ENCODE measurements around the gene COL27A1. TPM values are rescaled to one million over a fixed set of nuclear protein-coding genes. Genes with fewer than 3 reads are reported as not detected.

The COL27A1 gene
- total RNA-seq, 1 donor from 2014 or later, result 0.41 TPM

DNA sequence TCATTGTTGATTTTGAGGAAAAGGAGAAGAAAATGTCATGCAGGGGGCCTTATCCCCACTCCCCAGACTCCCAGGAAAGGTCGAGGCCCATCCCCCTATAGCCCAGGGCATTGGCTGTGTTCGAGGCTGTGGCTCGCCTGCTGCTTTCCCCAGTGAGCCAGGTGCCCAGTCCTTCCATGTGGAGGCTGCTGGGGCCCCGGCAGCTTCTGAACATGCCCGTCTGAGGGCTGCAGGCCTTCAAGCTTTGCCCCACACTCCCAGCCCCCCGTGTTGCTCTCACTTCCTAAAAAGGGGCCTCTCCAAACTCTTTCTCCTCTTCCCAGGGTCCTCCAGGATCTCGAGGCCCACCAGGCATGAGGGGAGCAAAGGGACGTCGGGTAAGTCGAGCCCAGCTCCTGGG is 102.9 kb downstream of the COL27A1 start:
- DNase-seq (ENCODE audit: low spot score in 2 of 2) (no peak), FAIRE-seq (no peak)

DNA sequence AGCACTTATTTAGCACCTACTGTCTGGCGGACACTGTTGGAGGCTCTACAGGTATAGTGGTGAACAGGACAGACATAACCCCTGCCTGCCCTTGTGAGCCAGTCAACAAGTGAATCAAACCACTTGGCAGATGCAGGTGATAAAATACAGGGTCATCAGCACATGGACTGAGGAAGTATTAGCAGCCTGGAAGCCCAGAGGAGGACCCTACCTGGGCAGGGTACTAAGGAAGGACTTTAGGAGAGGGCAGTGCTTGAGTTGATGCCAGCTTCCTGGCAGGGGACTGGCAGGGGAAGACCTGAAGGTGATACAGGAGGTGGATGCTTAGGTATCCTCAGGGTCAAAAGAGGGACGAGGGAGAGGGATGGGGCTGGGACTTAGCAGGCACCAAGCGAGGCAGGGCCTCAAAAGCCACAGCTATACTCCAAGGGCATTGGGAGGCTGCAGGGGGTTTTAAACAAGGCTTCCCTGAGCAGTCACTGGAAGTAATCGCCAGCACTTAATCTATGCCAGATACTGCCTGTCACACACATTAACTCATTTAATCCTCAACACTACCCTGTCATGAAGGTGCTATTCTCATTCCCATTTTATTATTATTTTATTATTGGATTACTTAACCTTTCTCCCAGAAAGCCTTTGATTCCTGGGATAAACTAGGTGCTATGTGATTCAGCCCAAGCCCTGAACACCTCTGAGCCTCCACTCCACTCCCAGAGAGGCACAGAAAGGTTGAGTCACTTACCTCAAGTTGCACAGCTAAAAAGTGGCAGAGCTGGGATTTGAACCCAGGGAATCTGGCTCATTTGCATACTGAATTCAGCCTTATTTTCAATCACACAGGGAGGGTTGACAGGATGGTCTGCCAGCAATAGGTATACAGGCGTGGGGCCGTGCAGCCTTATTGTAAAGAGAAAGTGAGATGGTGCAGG is 103.8 kb downstream of the COL27A1 start:
- DNase-seq (ENCODE audit: low spot score in 2 of 2), result no peak

DNA sequence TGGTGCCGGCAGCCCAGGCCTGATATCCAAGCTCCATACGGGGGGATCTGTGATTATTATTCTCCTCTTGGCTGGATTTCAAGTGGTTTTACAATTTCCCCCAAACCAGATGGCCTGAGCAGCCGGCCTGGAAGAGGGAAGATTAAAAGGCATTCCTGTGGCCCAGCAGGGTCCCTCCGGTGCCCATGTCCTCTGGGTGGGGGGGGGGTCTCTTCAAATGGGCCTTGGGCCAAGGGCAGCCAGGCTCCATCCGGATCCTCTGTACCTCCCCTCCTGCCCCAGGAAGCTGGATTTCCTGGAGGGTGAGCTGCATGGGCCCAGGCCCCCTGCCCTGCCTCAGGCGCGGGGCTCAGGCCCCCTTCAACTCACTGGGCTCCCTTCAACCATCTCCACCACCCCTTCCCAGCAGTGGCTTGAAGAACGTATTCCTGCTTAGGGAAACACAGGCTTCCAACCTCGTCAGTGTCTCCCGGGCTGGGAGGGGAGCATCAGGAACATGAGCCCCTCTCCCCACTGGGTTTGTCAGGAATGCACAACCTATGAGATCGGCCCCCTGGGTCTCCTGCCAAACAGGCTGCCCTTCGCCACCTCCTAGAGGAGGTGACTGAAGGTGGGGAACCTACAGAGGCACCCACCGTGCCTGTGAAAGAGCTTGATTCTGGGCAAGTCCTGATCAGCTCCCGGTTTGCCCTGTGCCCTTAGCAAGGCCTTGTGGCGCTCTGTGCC is 104.6 kb downstream of the COL27A1 start:
- DNase-seq (ENCODE audit: low spot score in 2 of 2), result no peak
- FAIRE-seq, result no peak

More for the DNA sequence above, 103.8 kb downstream of the COL27A1 start:
- no peak for FAIRE-seq

DNA sequence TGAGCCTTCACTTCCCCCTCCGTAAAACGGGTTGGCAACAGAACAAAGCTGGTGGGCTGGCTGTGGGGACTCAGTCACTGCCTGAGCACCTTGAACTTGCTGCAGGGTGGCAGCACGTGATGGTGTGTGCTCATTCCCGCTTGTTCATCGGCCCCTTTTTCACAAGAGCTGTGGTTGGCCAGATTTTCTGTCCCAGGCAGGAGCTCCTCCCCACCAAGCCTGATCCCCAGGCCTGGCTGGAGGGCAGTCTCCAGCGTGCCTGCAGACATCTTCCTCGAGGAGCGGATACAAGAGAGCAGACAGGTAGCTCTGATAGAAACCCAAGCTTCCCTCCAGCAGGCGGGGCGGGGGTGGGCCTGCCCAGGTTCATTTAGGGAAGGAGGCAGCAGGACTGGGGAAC is 105.7 kb downstream of the COL27A1 start:
- DNase-seq (ENCODE audit: low spot score in 2 of 2) (no peak), FAIRE-seq (no peak)

DNA sequence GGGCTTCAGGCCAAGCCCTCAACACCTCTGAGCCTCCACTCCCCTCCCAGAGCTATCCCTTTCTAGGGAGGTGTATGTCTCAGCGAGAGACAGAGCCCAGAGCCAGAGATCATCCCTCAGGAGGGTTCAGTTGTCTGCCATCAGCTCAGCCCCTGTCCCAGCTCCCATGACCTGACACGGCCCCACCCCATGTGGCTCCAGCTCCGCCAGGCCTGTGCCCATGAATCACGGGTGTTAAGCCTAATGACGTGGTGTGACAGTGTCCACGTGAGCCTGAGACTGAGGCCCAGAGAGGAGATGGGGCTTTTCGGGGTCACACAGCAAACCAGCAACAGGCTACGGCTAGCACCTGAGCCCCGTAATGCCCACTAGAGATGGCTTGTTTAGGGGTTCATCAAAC is 106.7 kb downstream of the COL27A1 start:
- no peak for FAIRE-seq
- no peak for DNase-seq (ENCODE audit: low spot score in 2 of 2)

DNA sequence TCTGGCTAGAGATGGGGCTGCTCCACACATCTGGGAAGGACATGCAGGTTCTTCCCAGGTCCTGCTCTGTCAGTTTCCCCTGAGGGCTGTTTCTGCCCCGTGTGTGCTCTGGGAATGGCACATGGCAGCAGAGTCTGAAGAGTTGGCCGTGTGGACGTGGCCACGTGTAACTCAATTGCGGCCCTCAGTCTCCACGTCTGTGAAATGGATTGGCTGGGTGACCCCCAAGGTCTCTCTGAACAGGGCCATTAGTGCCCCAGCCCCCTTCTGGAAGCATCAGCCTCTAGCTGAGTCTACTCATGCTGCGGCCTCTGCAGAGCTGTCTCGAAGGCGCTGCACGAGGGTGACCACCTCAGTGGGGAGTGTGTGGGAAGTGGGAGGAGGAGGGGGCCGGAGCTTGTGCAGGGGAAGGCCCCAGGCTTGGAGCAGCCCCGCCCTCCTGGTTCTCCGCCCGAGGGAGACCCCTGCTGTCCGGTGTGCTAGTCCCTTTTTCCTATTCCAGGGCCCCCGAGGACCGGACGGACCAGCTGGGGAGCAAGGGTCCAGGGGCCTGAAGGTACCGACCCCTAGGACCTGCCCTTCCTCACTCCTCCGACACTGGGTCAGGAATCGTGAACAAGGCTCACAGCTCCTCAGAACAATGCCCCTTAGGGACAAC is 108.6 kb downstream of the COL27A1 start:
- DNase-seq (ENCODE audit: low spot score in 2 of 2), result no peak
- FAIRE-seq, result no peak

DNA sequence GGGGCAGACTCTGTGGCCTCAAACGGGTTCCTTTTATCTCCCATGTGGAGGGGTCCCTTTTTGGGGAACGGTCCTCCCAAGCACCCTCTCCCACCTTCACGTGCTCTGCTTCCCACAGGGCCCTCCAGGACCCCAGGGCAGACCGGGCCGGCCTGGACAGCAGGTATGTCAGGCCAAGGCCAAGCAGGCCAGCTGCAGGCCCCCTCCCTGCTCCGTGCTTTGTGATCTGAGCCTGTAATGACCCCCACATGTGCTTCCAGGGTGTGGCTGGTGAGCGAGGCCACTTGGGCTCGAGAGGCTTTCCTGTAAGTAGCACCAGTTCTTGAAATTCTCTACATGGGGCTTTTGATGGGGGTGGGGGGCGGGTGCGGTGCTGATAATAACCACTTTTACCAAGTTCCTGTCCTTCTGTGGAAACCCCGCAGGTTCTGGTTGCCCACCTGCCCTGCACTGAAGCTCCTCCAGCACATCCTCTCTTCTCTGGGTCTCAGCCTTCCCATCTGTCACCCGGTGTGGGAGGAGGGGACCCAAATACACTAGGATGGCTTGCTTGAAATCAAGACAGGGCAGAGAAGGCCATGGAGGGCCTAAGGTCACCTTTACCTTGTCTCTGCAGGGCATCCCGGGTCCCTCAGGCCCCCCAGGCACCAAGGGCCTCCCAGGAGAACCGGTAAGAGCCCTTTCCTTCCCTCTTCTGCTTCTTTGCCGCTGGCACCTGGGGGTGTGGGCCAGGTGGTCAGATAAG is 109.6 kb downstream of the COL27A1 start:
- FAIRE-seq (no peak), DNase-seq (ENCODE audit: low spot score in 2 of 2) (no peak)

DNA sequence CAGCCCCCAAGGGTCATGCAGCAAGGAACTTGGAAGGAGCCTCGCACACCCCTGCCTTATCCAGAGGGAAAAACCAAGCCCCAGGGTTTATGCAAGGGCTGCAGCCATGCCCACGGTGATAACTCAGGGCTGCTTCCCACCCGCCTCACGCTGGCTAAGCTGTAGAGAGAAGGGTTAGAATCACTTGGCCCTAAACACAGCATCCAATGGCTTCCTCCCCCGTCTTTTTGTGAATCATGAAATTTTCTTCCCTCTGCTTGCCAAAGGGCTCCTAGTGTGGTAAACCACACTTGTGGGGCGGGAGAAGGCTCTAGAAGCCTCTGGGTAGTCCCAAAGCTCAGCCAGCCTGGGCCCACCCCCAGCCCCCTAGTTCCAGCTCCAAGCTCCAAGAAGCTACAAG is 111.6 kb downstream of the COL27A1 start:
- DNase-seq (ENCODE audit: low spot score in 2 of 2), result no peak
- no peak for FAIRE-seq

DNA sequence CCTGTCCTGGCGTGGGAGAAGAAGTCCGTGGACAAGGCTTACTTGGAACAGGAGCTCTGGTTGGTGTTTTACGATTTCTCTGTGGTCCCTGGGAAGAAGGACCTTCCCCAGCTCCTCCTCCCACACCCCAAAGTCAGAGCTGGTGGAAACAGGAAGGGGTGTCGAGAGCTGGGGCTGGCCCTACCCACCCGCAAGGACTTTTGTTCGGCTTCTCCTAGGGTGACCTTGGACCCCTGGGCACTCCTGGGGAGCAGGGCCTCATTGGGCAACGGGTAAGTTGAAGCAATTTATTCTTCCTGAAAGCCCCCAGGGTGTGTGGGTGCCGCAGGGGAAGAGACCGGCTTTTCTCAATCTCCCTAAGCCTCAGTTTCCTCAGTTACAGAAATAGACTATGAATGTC is 113.7 kb downstream of the COL27A1 start:
- FAIRE-seq (no peak), DNase-seq (ENCODE audit: low spot score in 2 of 2) (no peak)

DNA sequence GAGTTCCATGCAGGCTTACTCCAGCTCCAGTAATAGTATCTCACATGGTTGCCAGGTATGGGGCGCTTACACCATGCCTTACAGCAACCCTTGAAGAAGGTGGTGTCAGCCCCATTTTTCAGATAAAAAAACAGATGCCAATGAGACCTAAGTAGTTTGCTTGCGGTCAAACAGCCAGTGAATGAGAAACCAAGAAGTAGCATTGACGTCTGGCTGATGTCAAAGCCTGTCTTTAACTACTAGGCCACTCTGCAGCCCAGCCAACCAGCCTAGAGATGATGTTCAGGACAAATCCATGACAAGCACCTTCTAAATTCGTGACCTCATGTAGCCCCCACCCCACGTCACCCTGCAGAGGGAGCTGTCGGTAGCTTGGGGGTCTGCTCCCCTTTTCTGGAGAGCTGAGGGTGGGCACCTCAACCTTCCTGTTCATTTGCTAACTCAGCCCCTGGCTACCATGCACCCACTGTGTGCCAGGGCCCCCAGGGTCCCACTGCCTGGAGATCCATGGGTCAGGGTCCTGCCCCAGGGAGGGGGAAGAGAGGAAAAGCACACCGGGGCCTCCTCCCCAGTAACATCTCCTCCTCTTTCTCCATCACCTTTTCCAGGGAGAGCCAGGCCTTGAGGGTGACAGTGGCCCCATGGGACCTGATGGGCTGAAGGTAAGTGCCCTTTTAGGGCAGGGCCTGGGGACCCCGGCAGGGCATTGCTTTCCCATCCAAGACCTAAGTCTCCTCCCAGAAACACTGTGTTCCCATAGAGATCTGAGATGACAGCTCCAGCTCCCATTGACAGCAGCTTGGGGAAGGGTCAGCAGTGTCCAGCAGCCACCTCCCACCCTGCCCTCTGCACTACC is 115.0 kb downstream of the COL27A1 start:
- no peak for FAIRE-seq
- no peak for DNase-seq (ENCODE audit: low spot score in 2 of 2)

DNA sequence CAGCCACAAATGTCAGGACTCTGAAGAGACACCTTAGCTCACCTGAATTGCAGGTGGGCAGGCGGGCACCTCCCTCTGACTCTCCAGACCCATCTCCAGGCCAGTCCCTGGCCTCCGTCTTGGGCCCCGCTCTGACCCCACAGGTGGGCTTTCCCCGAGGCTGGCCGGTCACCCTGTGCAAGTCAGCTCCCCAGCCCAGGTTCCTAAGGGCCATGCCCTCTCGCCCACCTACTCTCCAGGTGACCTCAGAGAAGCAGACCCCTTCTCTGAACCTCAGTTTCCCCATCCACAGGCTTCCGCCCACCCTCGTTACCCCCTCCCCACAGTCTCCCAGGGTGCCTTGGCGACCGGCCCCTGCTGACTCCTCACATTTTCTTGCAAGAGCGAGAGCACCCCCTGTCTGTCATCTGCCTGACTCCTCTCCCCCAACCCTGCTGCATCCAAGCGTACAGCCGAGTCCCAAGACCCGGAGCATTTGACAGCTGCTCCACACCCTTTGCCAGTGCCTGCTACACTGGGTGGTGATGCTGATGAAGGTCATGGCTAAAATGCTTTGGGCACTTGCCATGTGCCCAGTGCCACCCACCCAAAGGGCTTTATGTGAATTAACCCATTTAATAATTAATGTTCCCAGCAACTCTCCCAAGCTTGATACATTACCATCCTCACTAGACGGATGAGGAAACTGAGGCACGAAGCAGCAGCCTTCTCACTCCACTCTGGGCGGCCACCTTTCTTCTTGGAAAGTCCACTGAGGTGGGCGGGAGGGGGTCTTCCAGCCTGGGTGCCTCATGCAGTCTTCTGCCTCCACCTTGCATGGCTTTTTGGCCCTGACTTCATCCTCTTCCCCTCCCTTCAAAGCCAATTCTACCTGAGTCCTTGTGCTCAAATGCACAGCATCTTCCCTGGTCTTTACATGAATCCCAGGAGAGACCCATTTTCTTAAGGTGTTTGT is 116.5 kb downstream of the COL27A1 start:
- FAIRE-seq (no peak), DNase-seq (ENCODE audit: low spot score in 2 of 2) (peak; percentile 30 to 56)

DNA sequence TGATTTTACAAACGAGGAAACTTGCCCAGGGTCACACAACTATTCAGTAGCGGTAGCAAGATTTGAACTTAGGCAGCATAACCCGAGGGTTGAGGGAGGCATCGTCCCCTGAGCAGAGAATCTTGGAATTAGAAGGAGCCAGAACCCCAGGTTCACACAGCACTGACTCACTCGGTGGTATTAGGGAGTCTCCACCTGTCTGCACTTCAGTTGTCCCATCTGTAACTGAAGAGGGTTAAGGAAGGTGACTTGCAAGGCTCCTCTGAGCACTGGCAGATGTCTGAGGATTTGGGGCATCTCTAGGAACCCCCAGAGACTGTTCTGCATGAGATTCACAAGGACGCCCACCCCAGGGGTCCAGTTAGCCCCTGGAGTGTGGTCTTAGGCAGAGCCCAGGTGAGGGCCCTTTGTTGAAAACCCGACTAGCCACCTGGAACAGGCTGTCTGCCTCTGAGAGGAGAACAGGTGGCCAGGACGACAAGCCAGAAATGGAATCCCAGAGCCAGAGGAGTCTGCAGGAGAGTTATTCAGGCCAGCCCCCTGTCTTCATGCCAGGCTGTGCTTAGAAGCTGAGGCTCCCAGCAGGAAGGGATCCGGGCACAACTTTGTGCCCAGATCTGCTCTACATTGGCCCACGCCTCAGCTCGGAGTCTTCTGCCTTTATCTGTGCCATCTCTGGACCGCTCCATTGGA is 117.5 kb downstream of the COL27A1 start:
- no peak for DNase-seq (ENCODE audit: low spot score in 2 of 2)

DNA sequence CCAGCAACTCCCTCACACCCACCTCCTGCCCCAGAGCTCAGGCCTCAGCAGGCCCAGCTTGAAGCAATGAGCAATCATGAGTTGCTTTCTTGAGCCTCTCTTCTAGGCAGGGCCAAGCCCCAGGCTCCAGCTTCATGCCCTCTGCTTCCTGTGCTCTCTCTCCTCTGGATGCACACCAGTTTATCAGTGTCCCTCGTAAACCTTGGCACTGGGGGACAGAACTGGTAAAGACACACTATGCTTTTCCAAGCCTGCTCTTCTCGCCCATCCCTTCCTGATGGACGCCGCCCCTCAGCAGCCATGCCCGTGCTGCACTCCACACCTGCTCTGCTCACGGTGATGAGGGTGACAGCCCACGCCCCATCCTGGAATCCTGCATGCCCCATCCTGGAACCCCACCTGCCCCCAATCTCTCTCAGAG is 118.1 kb downstream of the COL27A1 start:
- DNase-seq (ENCODE audit: low spot score in 2 of 2) (no peak), FAIRE-seq (no peak)

More for the DNA sequence above, 117.5 kb downstream of the COL27A1 start:
- no peak for FAIRE-seq

DNA sequence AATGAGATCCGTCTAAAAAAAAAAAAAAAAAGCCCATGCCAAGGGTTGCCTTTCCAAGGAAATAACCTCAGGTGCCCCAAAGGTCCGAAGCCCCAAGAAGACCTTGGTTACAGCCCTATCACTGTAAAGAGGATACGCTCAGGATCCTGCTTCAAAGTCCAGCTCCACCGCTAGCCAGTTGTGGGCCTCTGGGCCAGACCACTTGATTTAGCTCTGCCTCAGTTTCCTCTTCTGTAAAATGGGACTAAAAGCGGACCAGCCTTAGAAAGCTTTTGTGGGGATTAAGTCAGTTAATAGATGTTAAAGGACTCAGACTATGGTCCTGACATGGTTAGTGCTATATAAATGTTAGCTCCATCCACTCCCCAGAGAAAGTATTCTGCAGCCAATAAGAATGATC is 118.9 kb downstream of the COL27A1 start:
- no peak for FAIRE-seq
- DNase-seq (ENCODE audit: low spot score in 2 of 2), result no peak

DNA sequence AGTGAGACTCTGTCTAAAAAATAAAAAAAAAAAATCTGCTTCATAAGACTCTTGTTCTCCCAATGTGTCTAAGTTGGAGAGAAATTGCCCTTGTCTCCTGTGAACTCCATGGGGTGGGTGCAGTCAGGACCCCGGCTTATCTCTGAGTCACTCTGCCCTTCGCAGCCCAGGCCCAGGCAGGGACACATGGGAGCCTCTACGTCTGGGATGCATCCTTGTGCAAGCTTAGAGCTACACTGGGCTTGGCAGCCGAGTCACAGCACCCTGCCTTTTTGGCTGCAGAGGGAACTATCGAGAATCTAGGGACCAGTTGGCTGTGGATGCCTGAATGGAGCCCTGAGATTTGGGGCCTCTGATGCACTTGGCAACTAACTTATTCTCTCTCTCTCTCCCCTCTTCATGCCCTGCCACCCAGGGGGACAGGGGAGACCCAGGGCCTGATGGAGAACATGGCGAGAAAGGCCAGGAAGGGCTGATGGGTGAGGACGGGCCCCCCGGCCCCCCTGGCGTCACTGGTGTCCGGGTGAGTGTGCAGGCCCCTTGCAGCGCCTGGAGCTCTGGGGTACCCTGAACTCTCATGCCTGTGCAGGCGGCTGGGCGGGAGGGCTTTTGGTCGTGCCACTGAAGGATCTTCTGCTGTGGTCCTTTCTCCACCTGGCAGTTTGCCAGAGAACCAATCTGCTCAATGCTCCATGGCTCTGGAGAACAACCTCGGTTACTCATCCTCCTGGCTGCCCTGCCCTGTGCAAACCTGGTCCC is 120.1 kb downstream of the COL27A1 start:
- no peak for FAIRE-seq
- DNase-seq (ENCODE audit: low spot score in 2 of 2), result no peak

DNA sequence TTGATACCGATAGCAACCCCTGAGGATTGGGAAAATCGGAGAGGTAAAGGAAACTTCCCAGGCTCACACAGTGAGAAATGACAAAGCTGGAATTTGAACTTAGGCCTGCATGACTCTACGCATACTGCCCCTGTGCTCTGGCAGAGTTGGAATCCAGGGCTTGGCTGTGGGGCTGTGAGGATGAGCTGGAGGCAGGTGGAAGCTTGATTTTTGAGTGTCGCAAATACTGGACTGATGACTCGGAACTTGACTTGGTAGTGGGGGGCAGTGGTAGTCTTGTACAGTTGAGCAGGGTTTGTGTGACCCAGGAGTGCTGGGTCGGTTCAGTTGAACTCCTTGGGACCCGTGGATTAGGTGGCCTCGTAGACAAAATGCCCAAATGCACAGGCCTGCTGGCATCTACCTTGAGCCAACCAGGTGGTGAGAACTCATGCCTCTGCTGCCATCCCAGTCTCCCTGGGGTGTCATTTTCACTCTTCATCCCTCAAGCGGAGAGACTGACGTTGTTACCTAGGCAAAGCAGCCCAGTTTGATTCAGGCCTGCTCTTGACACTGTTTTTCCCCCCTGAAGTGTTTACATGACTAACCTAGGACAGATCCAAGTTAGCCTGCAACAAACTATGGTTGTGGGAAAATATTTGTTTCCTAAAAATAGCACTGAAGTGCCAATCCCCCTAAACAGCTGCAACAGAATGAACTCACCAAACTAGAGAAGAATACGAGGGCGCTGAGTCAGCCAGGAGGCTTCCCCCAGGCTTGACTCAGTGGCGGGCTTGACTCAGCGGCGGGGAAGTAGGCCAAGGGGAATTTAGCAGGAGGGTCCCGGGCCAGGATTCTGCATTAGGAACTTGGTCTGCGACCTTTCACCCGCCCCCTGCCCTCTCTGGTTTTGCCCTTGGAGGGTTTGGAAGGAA is 121.8 kb downstream of the COL27A1 start:
- FAIRE-seq (no peak), DNase-seq (ENCODE audit: low spot score in 2 of 2) (no peak)
